SU-DHL-6 (cell line): ENCODE results near the gene MRPL30.

Experiments used
- H2AFZ ChIP-seq: fragments of 200-600 bp; sonication (generic); 2 replicates; pipeline ENCODE4 v1.6.1; 2014; ENCODE audit warnings: low read depth, mild to moderate bottlenecking, moderate library complexity, mixed read lengths, antibody characterized with exemption, low read length; ENCODE audit not compliant: severe bottlenecking
- H3F3A ChIP-seq: fragments of 200-600 bp; shearing (Covaris generic); 2 replicates; pipeline ENCODE4 v1.6.0; 2016; ENCODE audit warnings: antibody characterized with exemption, mild to moderate bottlenecking; ENCODE audit not compliant: insufficient read depth
- H3K27ac ChIP-seq: fragments of 200-600 bp; sonication (generic); 2 replicates; pipeline ENCODE4 v1.5.1; 2016; ENCODE audit warnings: low read depth, mild to moderate bottlenecking, low read length, moderate library complexity, mixed read lengths
- H3K27me3 ChIP-seq: fragments of 200-600 bp; sonication (generic), shearing (Covaris generic); 2 replicates; pipeline ENCODE4 v1.6.0; 2014; ENCODE audit warnings: mild to moderate bottlenecking, low read length
- H3K36me3 ChIP-seq: fragments of 200-600 bp; sonication (generic); 2 replicates; pipeline ENCODE4 v1.6.1; 2014; ENCODE audit warnings: mild to moderate bottlenecking, low read length, mixed read lengths
- H3K4me2 ChIP-seq: fragments of 300-600, 200-600 bp; shearing (Covaris generic), sonication (generic); 2 replicates; pipeline ENCODE4 v1.6.0; 2014; ENCODE audit warnings: low read length, low read depth, mild to moderate bottlenecking; ENCODE audit not compliant: poor library complexity, severe bottlenecking
- H3K4me3 ChIP-seq: fragments of 200-600 bp; sonication (generic); 2 replicates; pipeline ENCODE4 v1.5.1; 2014; ENCODE audit warnings: antibody characterized with exemption, low read length, mild to moderate bottlenecking, mixed read lengths; ENCODE audit not compliant: insufficient read depth, poor library complexity, severe bottlenecking
- H3K79me2 ChIP-seq: fragments of 200-600 bp; sonication (generic); 2 replicates; pipeline ENCODE4 v1.6.1; 2014; ENCODE audit warnings: mild to moderate bottlenecking, low read length, moderate library complexity; ENCODE audit not compliant: insufficient read depth
- H3K9ac ChIP-seq: fragments of 200-600 bp; sonication (generic); 2 replicates; pipeline ENCODE4 v1.7.0; 2014; ENCODE audit warnings: mild to moderate bottlenecking, low read length
- H3K9me2 ChIP-seq: fragments of 200-600 bp; sonication (generic); replicated peaks from 2 replicates; pipeline ENCODE4 v1.6.1; 2014; ENCODE audit warnings: low read length; ENCODE audit not compliant: insufficient read depth
- H3K9me3 ChIP-seq: fragments of 200-600 bp; sonication (generic); 2 replicates; pipeline ENCODE4 v1.6.1; 2014; ENCODE audit warnings: low read length, mixed read lengths; ENCODE audit not compliant: insufficient read depth
- H4K20me1 ChIP-seq: fragments of 200-600 bp; sonication (generic); 2 replicates; pipeline ENCODE4 v1.6.1; 2014; ENCODE audit warnings: low read depth, mild to moderate bottlenecking, antibody characterized with exemption, low read length, moderate library complexity, mixed read lengths
- EZH2phosphoT487 ChIP-seq: fragments of 200-600 bp; sonication (generic), shearing (Covaris generic); conservative IDR thresholded peaks from 2 replicates; pipeline ENCODE4 v1.6.1; 2018; ENCODE audit warnings: mild to moderate bottlenecking, antibody characterized with exemption, low read length, moderate library complexity, mixed read lengths
- TF ChIP-seq, protein P1 (sequence below): fragments of 200-600 bp; sonication (generic); IDR thresholded peaks from one replicate; pipeline ENCODE4 v1.5.1; 2017; ENCODE audit warnings: antibody characterized with exemption, mild to moderate bottlenecking, low read length, moderate library complexity; ENCODE audit not compliant: insufficient read depth, poor library complexity, severe bottlenecking

MRPL30 gene

DNA sequence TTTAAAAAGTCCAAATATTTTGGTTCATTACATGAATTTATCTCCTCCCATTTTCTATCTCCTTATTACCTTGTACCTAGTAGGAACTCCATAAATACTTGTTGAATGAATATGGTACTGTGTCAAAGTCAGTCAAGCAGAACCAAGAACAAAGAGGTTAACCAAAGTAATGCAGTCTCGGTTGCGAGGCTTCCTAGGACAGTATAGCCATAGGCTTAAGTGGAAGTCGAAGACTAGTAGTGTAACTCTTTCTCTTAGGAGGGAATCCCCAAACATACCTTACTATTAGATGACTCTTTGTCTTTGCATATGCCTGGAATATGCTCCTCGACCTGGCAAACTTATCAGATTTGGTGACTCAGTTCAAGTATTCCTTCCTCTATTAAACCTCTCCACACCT, 21.4 kb upstream of the MRPL30 start:
- H3K4me2 ChIP-seq = no peak overlapping the region
- H3F3A ChIP-seq = 0 out of 2 replicates have a peak, but pooled peaks cover 4% of the 10 kb centered on the region
- H2AFZ ChIP-seq = no peak overlapping the region
- no peaks in the 10 kb centered on the region for H3K27me3 ChIP-seq
- H3K9me2 ChIP-seq = no peaks in the 10 kb centered on the region
- no peak overlapping the region for H3K27ac ChIP-seq
- no peaks in the 10 kb centered on the region for H3K9me3 ChIP-seq
- H3K79me2 ChIP-seq = peaks cover 10% of the 10 kb centered on the region; the same call in 1 of the 2 replicates
- H4K20me1 ChIP-seq = no peaks in the 10 kb centered on the region
- no peak for TF ChIP-seq EZH2phosphoT487
- TF ChIP-seq, protein P1, sequence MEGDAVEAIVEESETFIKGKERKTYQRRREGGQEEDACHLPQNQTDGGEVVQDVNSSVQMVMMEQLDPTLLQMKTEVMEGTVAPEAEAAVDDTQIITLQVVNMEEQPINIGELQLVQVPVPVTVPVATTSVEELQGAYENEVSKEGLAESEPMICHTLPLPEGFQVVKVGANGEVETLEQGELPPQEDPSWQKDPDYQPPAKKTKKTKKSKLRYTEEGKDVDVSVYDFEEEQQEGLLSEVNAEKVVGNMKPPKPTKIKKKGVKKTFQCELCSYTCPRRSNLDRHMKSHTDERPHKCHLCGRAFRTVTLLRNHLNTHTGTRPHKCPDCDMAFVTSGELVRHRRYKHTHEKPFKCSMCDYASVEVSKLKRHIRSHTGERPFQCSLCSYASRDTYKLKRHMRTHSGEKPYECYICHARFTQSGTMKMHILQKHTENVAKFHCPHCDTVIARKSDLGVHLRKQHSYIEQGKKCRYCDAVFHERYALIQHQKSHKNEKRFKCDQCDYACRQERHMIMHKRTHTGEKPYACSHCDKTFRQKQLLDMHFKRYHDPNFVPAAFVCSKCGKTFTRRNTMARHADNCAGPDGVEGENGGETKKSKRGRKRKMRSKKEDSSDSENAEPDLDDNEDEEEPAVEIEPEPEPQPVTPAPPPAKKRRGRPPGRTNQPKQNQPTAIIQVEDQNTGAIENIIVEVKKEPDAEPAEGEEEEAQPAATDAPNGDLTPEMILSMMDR = no peak
- H3K4me3 ChIP-seq = no peak overlapping the region
- no peak overlapping the region for H3K9ac ChIP-seq
- no peaks in the 10 kb centered on the region for H3K36me3 ChIP-seq

DNA sequence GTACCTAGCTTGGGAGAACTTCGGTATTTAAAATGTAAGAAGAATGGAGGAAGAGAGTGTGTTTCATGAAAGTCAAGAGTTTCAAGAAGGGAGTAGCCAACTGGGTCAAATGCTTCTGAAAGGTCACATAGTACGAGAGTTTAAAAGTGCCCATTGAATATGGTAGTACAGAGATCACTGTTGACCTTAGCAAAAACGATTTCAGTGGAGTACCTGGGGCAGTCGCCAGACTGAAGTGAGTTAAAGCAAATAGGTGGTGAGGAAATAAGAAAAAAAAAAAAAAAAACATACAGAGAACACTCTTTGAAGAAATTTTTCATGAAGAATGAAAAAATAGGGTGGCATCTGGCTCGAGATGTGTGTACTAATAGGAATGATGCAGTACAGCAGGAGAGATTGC, 14.8 kb upstream of the MRPL30 start:
- TF ChIP-seq EZH2phosphoT487 = no peak
- TF ChIP-seq, protein P1 = no peak
- Histone ChIP-seq H3K36me3 (peaks cover 22% of the 10 kb centered on the region), H3K27me3 (no peaks in the 10 kb centered on the region), H3F3A (0 out of 2 replicates have a peak, but pooled peaks cover 3% of the 10 kb centered on the region), H3K9ac (no peak overlapping the region), H3K4me3 (no peak overlapping the region), H3K9me2 (no peaks in the 10 kb centered on the region), H3K9me3 (no peaks in the 10 kb centered on the region), H4K20me1 (no peaks in the 10 kb centered on the region), H3K4me2 (no peak overlapping the region), H3K27ac (no peak overlapping the region), H3K79me2 (no peaks in the 10 kb centered on the region), H2AFZ (no peak overlapping the region)

DNA sequence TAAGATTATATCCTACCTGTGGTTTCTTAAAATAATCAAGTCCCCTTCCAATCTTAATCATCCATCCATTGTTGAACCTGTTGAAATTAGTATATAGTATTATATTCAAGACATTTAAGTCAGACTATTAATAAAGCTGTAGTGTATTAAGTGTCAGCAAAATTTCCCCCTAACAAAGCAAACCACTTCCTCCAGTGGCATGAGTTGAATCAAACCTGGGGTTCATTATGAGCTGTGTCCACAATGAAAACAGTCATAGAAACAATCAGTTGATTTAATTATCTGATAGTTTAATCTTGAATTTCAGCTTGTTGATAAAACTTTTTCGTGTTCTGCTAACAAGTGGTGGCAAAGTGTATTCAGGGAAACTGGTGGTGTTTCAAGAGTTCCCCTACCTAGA, 11.4 kb upstream of the MRPL30 start:
- no peaks in the 10 kb centered on the region for H3K9me3 ChIP-seq
- no peak overlapping the region for H2AFZ ChIP-seq
- H3K4me2 ChIP-seq = no peak overlapping the region
- peaks cover 24% of the 10 kb centered on the region for H3K36me3 ChIP-seq
- no peak overlapping the region for H3K4me3 ChIP-seq
- no peaks in the 10 kb centered on the region for H3K9me2 ChIP-seq
- TF ChIP-seq, protein P1 = no peak
- no peak for TF ChIP-seq EZH2phosphoT487
- peaks cover 6% of the 10 kb centered on the region; the same call in 1 of the 2 replicates for H3F3A ChIP-seq
- no peaks in the 10 kb centered on the region for H3K27me3 ChIP-seq
- H3K79me2 ChIP-seq = peaks cover 9% of the 10 kb centered on the region; the same call in 1 of the 2 replicates
- no peak overlapping the region for H3K9ac ChIP-seq
- no peaks in the 10 kb centered on the region for H4K20me1 ChIP-seq
- H3K27ac ChIP-seq = no peak overlapping the region
